Keratinocyte (primary cell): ENCODE results near the gene NGEF. TPM values are rescaled to one million over a fixed set of nuclear protein-coding genes. Genes with fewer than 3 reads are reported as not detected.

Experiments used
- DNase-seq: peaks from one replicate; pipeline ENCODE4 v3.0.0-alpha.2; 2011; ENCODE audit warnings: low read depth, missing footprints, low spot score
- FAIRE-seq: peaks from 2 replicates; lab custom pipeline; 2011; peaks lifted over from hg19 to GRCh38; lab: Jason Lieb, UNC
- H2AFZ ChIP-seq: 2 replicates; pipeline ENCODE4 v1.6.0; 2012; ENCODE audit warnings: low read length, control low read depth, inconsistent platforms; ENCODE audit not compliant: control insufficient read depth
- H3K27ac ChIP-seq: 2 replicates; pipeline ENCODE4 v1.5.1; 2011; ENCODE audit warnings: low read length; ENCODE audit not compliant: control insufficient read depth, insufficient read depth
- H3K27me3 ChIP-seq: 3 replicates; pipeline ENCODE4 v1.6.0; 2011; ENCODE audit warnings: low read length; ENCODE audit not compliant: control insufficient read depth, insufficient read depth; ENCODE audit errors: extremely low read depth
- H3K36me3 ChIP-seq, 2 experiments: 2 replicates in 1 of 2; 3 replicates in 1 of 2; pipeline ENCODE4 v1.5.1; 2011; ENCODE audit warnings: low read length in 2 of 2, mild to moderate bottlenecking in 1 of 2; ENCODE audit not compliant: control insufficient read depth in 2 of 2, insufficient read depth in 2 of 2; ENCODE audit errors: extremely low read depth in 1 of 2
- H3K4me1 ChIP-seq: 3 replicates; pipeline ENCODE4 v1.5.1; 2011; ENCODE audit warnings: low read length; ENCODE audit not compliant: control insufficient read depth, insufficient read depth; ENCODE audit errors: extremely low read depth
- H3K4me2 ChIP-seq: 3 replicates; pipeline ENCODE4 v1.6.0; 2011; ENCODE audit warnings: low read depth, low read length; ENCODE audit not compliant: control insufficient read depth, insufficient read depth; ENCODE audit errors: extremely low read depth
- H3K4me3 ChIP-seq, 3 experiments: fragments of 200-600 bp in 1 of 3; sonication (generic) in 1 of 3; 2 replicates in 2 of 3; 3 replicates in 1 of 3; pipeline ENCODE4 v1.5.1; 2011 to 2016; ENCODE audit warnings: low read length in 3 of 3, mild to moderate bottlenecking in 3 of 3, control low read depth in 2 of 3, inconsistent platforms in 1 of 3, low read depth in 1 of 3, mixed read lengths in 1 of 3, mixed run types in 1 of 3, moderate library complexity in 1 of 3; ENCODE audit not compliant: control insufficient read depth in 2 of 3, insufficient read depth in 2 of 3; ENCODE audit errors: extremely low read depth in 1 of 3
- H3K79me2 ChIP-seq: 2 replicates; pipeline ENCODE4 v1.6.0; 2012; ENCODE audit warnings: low read length; ENCODE audit not compliant: control insufficient read depth, insufficient read depth
- H3K9ac ChIP-seq: 3 replicates; pipeline ENCODE4 v1.6.0; 2011; ENCODE audit warnings: low read length; ENCODE audit not compliant: control insufficient read depth, insufficient read depth; ENCODE audit errors: extremely low read depth
- H3K9me1 ChIP-seq: 3 replicates; pipeline ENCODE4 v1.6.0; 2011; ENCODE audit warnings: low read length; ENCODE audit not compliant: control insufficient read depth, insufficient read depth; ENCODE audit errors: extremely low read depth
- H3K9me3 ChIP-seq: 2 replicates; pipeline ENCODE4 v1.5.1; 2012; ENCODE audit warnings: low read depth, low read length; ENCODE audit not compliant: control insufficient read depth
- H4K20me1 ChIP-seq: 3 replicates; pipeline ENCODE4 v1.6.0; 2011; ENCODE audit warnings: low read length; ENCODE audit not compliant: control insufficient read depth, insufficient read depth; ENCODE audit errors: extremely low read depth
- EZH2 ChIP-seq: IDR thresholded peaks from one replicate; pipeline ENCODE4 v1.6.1; 2012; ENCODE audit warnings: inconsistent platforms, mild to moderate bottlenecking, low read length, moderate library complexity
- dilution Hi-C: fragments of 300-500 bp; cut with MboI; formaldehyde crosslinking; loops from one replicate; pipeline ENCODE4 v1.7.0; 2020; ENCODE audit warnings: low sequenced_read_pairs; ENCODE audit not compliant: extremely low pct_ligation_motif_present
- polyA plus RNA-seq, 5 experiments: library from polyadenylated mRNA; depleted of rRNA in 3 of 5; stranded (reverse) in 3 of 5; stranded (forward) in 1 of 5; unstranded in 1 of 5; fragments of >200 nt; gene quantifications; 1 replicate in 1 of 5; 2 replicates in 3 of 5; 3 replicates in 1 of 5; pipeline versions ENCODE4 v1.2.1 to v1.2.3, GENCODE V29; 2011 to 2012; ENCODE audit warnings: missing spikeins in 2 of 5, low read depth in 1 of 5, low replicate concordance in 1 of 5
- TF ChIP-seq, protein P1 (sequence below), 3 experiments: IDR thresholded peaks in 1 of 3; conservative IDR thresholded peaks in 1 of 3; optimal IDR thresholded peaks in 1 of 3; 2 replicates in 2 of 3; 3 replicates in 1 of 3; pipeline versions ENCODE3 to v1.5.1; 2011; ENCODE audit warnings: low read length in 3 of 3, mild to moderate bottlenecking in 3 of 3, moderate library complexity in 2 of 3, control low read depth in 1 of 3, inconsistent platforms in 1 of 3; ENCODE audit not compliant: insufficient read depth in 2 of 3; ENCODE audit errors: extremely low read depth in 1 of 3

NGEF gene
- polyA plus RNA-seq, 1 donor (not counting 4 experiments of a cell fraction or from before 2014, with no cell fraction given): 0.17 TPM

- H3K79me2 ChIP-seq: no peaks in the 10 kb centered on the region
- DNase-seq (no peak), FAIRE-seq (no peak)
- dilution Hi-C loops: no loop called here
- no peak overlapping the region for H2AFZ ChIP-seq
- peaks cover 18% of the 10 kb centered on the region for H3K27me3 ChIP-seq
- H3K4me2 ChIP-seq: no peak overlapping the region
- no peaks in the 10 kb centered on the region for H3K9me1 ChIP-seq
- no peaks in the 10 kb centered on the region for H3K9me3 ChIP-seq
- H3K9ac ChIP-seq: no peak overlapping the region
- no peaks in the 10 kb centered on the region for H4K20me1 ChIP-seq
- no peak overlapping the region for H3K27ac ChIP-seq
- no peak overlapping the region for H3K4me3 ChIP-seq
- H3K4me1 ChIP-seq: no peaks in the 10 kb centered on the region
- no peaks in the 10 kb centered on the region for H3K36me3 ChIP-seq
- no peak for TF ChIP-seq EZH2
- TF ChIP-seq, protein P1, sequence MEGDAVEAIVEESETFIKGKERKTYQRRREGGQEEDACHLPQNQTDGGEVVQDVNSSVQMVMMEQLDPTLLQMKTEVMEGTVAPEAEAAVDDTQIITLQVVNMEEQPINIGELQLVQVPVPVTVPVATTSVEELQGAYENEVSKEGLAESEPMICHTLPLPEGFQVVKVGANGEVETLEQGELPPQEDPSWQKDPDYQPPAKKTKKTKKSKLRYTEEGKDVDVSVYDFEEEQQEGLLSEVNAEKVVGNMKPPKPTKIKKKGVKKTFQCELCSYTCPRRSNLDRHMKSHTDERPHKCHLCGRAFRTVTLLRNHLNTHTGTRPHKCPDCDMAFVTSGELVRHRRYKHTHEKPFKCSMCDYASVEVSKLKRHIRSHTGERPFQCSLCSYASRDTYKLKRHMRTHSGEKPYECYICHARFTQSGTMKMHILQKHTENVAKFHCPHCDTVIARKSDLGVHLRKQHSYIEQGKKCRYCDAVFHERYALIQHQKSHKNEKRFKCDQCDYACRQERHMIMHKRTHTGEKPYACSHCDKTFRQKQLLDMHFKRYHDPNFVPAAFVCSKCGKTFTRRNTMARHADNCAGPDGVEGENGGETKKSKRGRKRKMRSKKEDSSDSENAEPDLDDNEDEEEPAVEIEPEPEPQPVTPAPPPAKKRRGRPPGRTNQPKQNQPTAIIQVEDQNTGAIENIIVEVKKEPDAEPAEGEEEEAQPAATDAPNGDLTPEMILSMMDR (optimal IDR thresholded peaks at IDR 0.05 in 1 of 3, IDR thresholded peaks at IDR 0.05 in 1 of 3, conservative IDR thresholded peaks at IDR 0.05 in 1 of 3; ENCODE audit: extremely low read depth in 1 of 3, insufficient read depth in 2 of 3, low read length in 3 of 3): no peak
Observed at GRCh38 chr2:233006648-233007047, 6.4 kb downstream of the NGEF start.

DNA sequence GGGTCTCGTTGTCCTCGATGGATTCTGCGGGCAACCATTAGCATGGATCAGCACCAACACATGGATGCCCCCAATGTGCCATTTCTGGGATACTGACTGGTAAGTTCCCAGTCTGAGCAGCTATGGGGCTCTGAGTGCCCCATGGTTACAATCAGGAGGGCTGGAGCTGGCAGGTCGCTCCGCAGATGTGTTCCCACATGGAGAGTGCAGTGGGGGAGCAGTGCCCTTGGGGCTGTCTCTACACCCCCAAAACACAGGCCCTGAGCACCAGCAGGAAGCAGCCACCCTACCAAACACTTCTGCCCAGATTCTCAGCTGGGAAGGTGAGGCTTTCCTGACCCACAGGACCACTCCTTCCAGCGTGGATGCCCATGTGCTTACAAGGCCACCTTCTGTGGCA, 8.0 kb downstream of the NGEF start:
- H3K36me3 ChIP-seq: no peaks in the 10 kb centered on the region
- H3K27ac ChIP-seq: no peak overlapping the region
- H4K20me1 ChIP-seq: no peaks in the 10 kb centered on the region
- peaks cover 11% of the 10 kb centered on the region for H3K27me3 ChIP-seq
- H3K9me3 ChIP-seq: no peaks in the 10 kb centered on the region
- FAIRE-seq (no peak), DNase-seq (no peak)
- H3K4me3 ChIP-seq: no peak overlapping the region
- no peak overlapping the region for H3K9ac ChIP-seq
- TF ChIP-seq, protein P1 (optimal IDR thresholded peaks at IDR 0.05 in 1 of 3, IDR thresholded peaks at IDR 0.05 in 1 of 3, conservative IDR thresholded peaks at IDR 0.05 in 1 of 3; ENCODE audit: extremely low read depth in 1 of 3, insufficient read depth in 2 of 3, low read length in 3 of 3): no peak
- TF ChIP-seq EZH2: no peak
- dilution Hi-C loops: no loop called here
- no peaks in the 10 kb centered on the region for H3K79me2 ChIP-seq
- no peaks in the 10 kb centered on the region for H3K9me1 ChIP-seq
- H3K4me2 ChIP-seq: no peak overlapping the region
- no peak overlapping the region for H2AFZ ChIP-seq
- H3K4me1 ChIP-seq: no peaks in the 10 kb centered on the region
